CD14-positive monocyte (primary cell): ENCODE results near the gene HIBCH. TPM values are rescaled to one million over a fixed set of nuclear protein-coding genes. Genes with fewer than 3 reads are reported as not detected.

ENCODE experiments used
- DNase-seq, 3 donors: peaks; one replicate each; pipeline ENCODE4 v3.0.0-alpha.2; 2011 to 2022
- H2AFZ ChIP-seq: 2 replicates; pipeline ENCODE4 v1.6.0; 2012; ENCODE audit warnings: mild to moderate bottlenecking, low read depth, low read length, inconsistent platforms; ENCODE audit not compliant: insufficient read depth, poor library complexity, severe bottlenecking
- H3K27ac ChIP-seq, 2 donors: 1 replicate in 1 of 2; 2 replicates in 1 of 2; pipeline ENCODE4 v1.5.1; 2012 to 2013; ENCODE audit warnings: low read length in 2 of 2, control low read depth in 1 of 2, inconsistent platforms in 1 of 2, low read depth in 1 of 2, mild to moderate bottlenecking in 1 of 2
- H3K27me3 ChIP-seq, 2 donors: one replicate each; pipeline versions ENCODE4 v1.6.0 to v1.6.1; 2011 to 2013; ENCODE audit warnings: low read length in 2 of 2; ENCODE audit not compliant: control insufficient read depth in 2 of 2, insufficient read depth in 2 of 2
- H3K36me3 ChIP-seq, 2 donors: replicated peaks in 1 of 2; 1 replicate in 1 of 2; 2 replicates in 1 of 2; pipeline versions ENCODE4 v1.5.1 to v1.6.1; 2012 to 2013; ENCODE audit warnings: low read length in 2 of 2, control low read depth in 1 of 2, inconsistent platforms in 1 of 2, mild to moderate bottlenecking in 1 of 2; ENCODE audit not compliant: insufficient read depth in 2 of 2, control insufficient read depth in 1 of 2
- H3K4me1 ChIP-seq, 2 donors: 1 replicate in 1 of 2; 2 replicates in 1 of 2; pipeline versions ENCODE4 v1.5.1 to v1.6.1; 2012 to 2013; ENCODE audit warnings: low read length in 2 of 2, control low read depth in 1 of 2, inconsistent platforms in 1 of 2, mild to moderate bottlenecking in 1 of 2, moderate library complexity in 1 of 2; ENCODE audit not compliant: insufficient read depth in 2 of 2, control insufficient read depth in 1 of 2
- H3K4me2 ChIP-seq: replicated peaks from 2 replicates; pipeline ENCODE3; 2012; ENCODE audit warnings: low read length, moderate library complexity, mild to moderate bottlenecking; ENCODE audit not compliant: poor library complexity, severe bottlenecking; ENCODE audit errors: extremely low read depth
- H3K4me3 ChIP-seq, 3 experiments: fragments of 200-600 bp in 1 of 3; sonication (generic) in 1 of 3; replicated peaks in 1 of 3; 1 replicate in 2 of 3; 2 replicates in 1 of 3; pipeline ENCODE4 v1.5.1; 2011 to 2013; ENCODE audit warnings: low read length in 3 of 3, mild to moderate bottlenecking in 3 of 3, control low read depth in 2 of 3, low read depth in 2 of 3, inconsistent platforms in 1 of 3, moderate library complexity in 1 of 3
- H3K79me2 ChIP-seq: 2 replicates; pipeline ENCODE4 v1.6.0; 2012; ENCODE audit warnings: mild to moderate bottlenecking, control low read depth, inconsistent platforms, low read length, moderate library complexity; ENCODE audit not compliant: insufficient read depth
- H3K9ac ChIP-seq: 2 replicates; pipeline ENCODE4 v1.6.0; 2017; ENCODE audit warnings: low read length, mild to moderate bottlenecking; ENCODE audit not compliant: insufficient read depth, poor library complexity, severe bottlenecking
- H3K9me3 ChIP-seq, 2 donors: replicated peaks in 1 of 2; 1 replicate in 1 of 2; 2 replicates in 1 of 2; pipeline versions ENCODE4 v1.5.1 to v1.6.1; 2012 to 2013; ENCODE audit warnings: low read length in 2 of 2, control low read depth in 1 of 2; ENCODE audit not compliant: control insufficient read depth in 1 of 2, insufficient read depth in 1 of 2
- H4K20me1 ChIP-seq: 2 replicates; pipeline ENCODE4 v1.6.0; 2012; ENCODE audit warnings: mild to moderate bottlenecking, low read length, control low read depth, moderate library complexity; ENCODE audit not compliant: insufficient read depth
- H3K27ac Mint-ChIP-seq, 7 donors: one replicate each; pipeline ENCODE4 v1.8.0; 2020; ENCODE audit warnings: mild to moderate bottlenecking in 7 of 7, mixed read lengths in 7 of 7, moderate library complexity in 6 of 7, inconsistent platforms in 2 of 7
- H3K27me3 Mint-ChIP-seq, 3 donors: one replicate each; pipeline ENCODE4 v1.8.0; 2021 to 2022; ENCODE audit warnings: low read depth in 3 of 3, mild to moderate bottlenecking in 3 of 3, mixed read lengths in 3 of 3, moderate library complexity in 3 of 3, inconsistent platforms in 1 of 3
- H3K36me3 Mint-ChIP-seq, 2 donors: one replicate each; pipeline ENCODE4 v1.8.0; 2020; ENCODE audit warnings: mixed read lengths in 2 of 2, inconsistent platforms in 1 of 2, mild to moderate bottlenecking in 1 of 2
- H3K4me1 Mint-ChIP-seq: one replicate; pipeline ENCODE4 v1.8.0; 2020; ENCODE audit warnings: mild to moderate bottlenecking, mixed read lengths
- H3K4me3 Mint-ChIP-seq, 2 donors: one replicate each; pipeline ENCODE4 v1.8.0; 2020; ENCODE audit warnings: mild to moderate bottlenecking in 2 of 2, mixed read lengths in 2 of 2, moderate library complexity in 1 of 2
- H3K9me3 Mint-ChIP-seq, 7 donors: one replicate each; pipeline ENCODE4 v1.8.0; 2020 to 2022; ENCODE audit warnings: mixed read lengths in 7 of 7, mild to moderate bottlenecking in 6 of 7, moderate library complexity in 6 of 7, inconsistent platforms in 2 of 7
- WGBS: methylation state at CpG from one replicate; pipeline ENCODE4 v1.1.5; 2013; ENCODE audit warnings: missing lambda C conversion rate; ENCODE audit not compliant: insufficient coverage; 5-methylcytosine and 5-hydroxymethylcytosine counted together
- intact Hi-C, 2 donors: fragments of 100-400 bp; cut with micrococcal nuclease; formaldehyde crosslinking; loops; one replicate each; pipeline versions ENCODE4 v1.15.0 to v1.15.1; 2023
- polyA plus RNA-seq, 3 donors: library from polyadenylated mRNA; depleted of rRNA in 1 of 3; unstranded in 2 of 3; stranded (reverse) in 1 of 3; fragments of 300-500 nt in 2 of 3; fragments of >200 nt in 1 of 3; fragmentation: Illumina TruSeq in 2 of 3; gene quantifications; 1 replicate in 2 of 3; 2 replicates in 1 of 3; pipeline ENCODE4 v1.2.3, GENCODE V29; 2012 to 2021
- TF ChIP-seq, protein P1 (sequence below): fragments of 200-600 bp; IDR thresholded peaks from one replicate; pipeline ENCODE4 v1.8.0; 2022; ENCODE audit warnings: antibody characterized with exemption, mild to moderate bottlenecking

HIBCH gene
- polyA plus RNA-seq, 3 donors: 3.3 to 8.2 (median 7.3) TPM

DNA sequence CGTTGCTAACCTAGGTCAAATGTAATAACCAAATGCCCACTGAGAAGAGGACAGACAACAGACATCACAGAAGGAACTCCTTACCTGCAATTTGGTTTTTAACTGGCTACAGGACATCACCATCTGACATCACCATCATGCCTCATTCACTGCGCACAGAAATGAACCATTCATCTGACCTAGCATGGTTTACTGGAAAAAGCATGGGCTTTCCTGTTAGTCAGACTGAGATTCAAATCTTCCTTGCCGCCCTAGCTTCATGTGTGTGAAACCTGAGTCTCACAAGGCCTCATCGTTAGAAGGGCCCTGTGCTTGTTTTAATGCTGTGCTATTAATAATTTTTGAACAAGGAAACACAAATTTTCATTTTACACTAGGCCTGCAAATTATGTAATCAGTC lies 1.1 kb upstream of the HIBCH start:
- intact Hi-C loops: no loop called here
- Histone ChIP-seq H3K9ac (no peak overlapping the region), H3K4me3 (no peak overlapping the region), H4K20me1 (no peaks in the 10 kb centered on the region), H3K36me3 (no peaks in the 10 kb centered on the region), H2AFZ (peak overlapping the region; percentile 93), H3K79me2 (no peaks in the 10 kb centered on the region), H3K4me1 (peaks cover 11 to 22% of the 10 kb centered on the region in 2 donors), H3K4me2 (no peak overlapping the region), H3K27me3 (no peaks in the 10 kb centered on the region), H3K27ac (no peak overlapping the region), H3K9me3 (no peaks in the 10 kb centered on the region)
- peaks cover 0 to 1% (median 0%) of the 10 kb centered on the region in 3 donors for H3K27me3 Mint-ChIP-seq
- no peak overlapping the region for H3K4me3 Mint-ChIP-seq
- WGBS: 100% methylated on average over 2 of the region's 4 CpGs
- no peak for DNase-seq
- TF ChIP-seq, protein P1, sequence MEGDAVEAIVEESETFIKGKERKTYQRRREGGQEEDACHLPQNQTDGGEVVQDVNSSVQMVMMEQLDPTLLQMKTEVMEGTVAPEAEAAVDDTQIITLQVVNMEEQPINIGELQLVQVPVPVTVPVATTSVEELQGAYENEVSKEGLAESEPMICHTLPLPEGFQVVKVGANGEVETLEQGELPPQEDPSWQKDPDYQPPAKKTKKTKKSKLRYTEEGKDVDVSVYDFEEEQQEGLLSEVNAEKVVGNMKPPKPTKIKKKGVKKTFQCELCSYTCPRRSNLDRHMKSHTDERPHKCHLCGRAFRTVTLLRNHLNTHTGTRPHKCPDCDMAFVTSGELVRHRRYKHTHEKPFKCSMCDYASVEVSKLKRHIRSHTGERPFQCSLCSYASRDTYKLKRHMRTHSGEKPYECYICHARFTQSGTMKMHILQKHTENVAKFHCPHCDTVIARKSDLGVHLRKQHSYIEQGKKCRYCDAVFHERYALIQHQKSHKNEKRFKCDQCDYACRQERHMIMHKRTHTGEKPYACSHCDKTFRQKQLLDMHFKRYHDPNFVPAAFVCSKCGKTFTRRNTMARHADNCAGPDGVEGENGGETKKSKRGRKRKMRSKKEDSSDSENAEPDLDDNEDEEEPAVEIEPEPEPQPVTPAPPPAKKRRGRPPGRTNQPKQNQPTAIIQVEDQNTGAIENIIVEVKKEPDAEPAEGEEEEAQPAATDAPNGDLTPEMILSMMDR: no peak
- peak overlapping the region in 4 of 7 donors; percentile 11 to 96 (median 20) for H3K27ac Mint-ChIP-seq
- no peaks in the 10 kb centered on the region for H3K9me3 Mint-ChIP-seq
- no peaks in the 10 kb centered on the region for H3K36me3 Mint-ChIP-seq
- H3K4me1 Mint-ChIP-seq: peaks cover 19% of the 10 kb centered on the region

DNA sequence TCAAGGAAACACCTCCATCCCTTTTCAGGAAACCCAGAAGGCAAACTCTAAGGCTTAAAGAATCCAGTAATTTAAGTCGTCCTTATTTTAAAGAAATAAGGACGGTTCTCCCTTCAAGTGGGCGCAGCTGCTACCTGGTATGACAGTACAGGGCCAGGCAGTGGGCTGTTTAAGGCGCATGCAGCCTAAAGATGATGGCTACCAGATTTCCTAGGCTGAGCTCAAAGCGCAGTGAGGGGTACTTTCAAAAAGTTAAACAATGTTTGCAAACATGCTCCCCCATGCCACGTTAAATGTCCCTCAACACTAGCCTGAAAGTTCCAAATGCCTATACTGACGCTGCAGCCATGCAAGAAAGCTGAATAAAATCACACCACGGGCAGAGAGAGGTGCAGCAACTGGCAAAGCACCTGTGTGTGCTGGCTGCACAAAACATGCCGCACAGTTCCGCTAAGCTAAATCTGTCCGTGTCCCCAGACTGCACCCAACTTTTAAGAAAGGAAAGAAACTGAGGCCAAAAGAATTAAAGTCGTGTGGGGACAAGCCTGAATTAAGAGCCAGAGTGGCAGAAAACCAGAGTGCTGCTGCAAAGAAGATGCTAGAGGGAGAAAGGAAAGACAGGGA lies 583 bp downstream of the HIBCH start:
- WGBS: 0% methylated on average over 9 of the region's 12 CpGs
- peak in 2 of 3 donors; percentile 3 to 6 for DNase-seq
- Histone ChIP-seq H3K79me2 (no peaks in the 10 kb centered on the region), H3K27me3 (no peaks in the 10 kb centered on the region), H3K4me1 (peaks cover 11 to 22% of the 10 kb centered on the region in 2 donors), H2AFZ (peak overlapping the region; percentile 93), H3K36me3 (no peaks in the 10 kb centered on the region), H3K4me2 (peak overlapping the region; percentile 81), H3K9me3 (no peaks in the 10 kb centered on the region), H3K4me3 (peak overlapping the region; percentile 51 to 86 (median 63)), H3K27ac (peak overlapping the region; percentile 71 to 84), H4K20me1 (no peaks in the 10 kb centered on the region), H3K9ac (peak overlapping the region; percentile 67)
- Mint-ChIP-seq H3K27me3 (peaks cover 0 to 1% (median 0%) of the 10 kb centered on the region in 3 donors), H3K4me1 (peaks cover 24% of the 10 kb centered on the region), H3K27ac (peak overlapping the region; percentile 88 to 98 (median 97)), H3K4me3 (peak overlapping the region; percentile 98 to 99), H3K9me3 (no peaks in the 10 kb centered on the region), H3K36me3 (no peaks in the 10 kb centered on the region)
- intact Hi-C loops: no loop called here
- TF ChIP-seq, protein P1: no peak
